K562 treated with DMSO at 1 percent for 4 hours (cell line): ENCODE measurements around the gene CACNG6. TPM values are rescaled to one million over a fixed set of nuclear protein-coding genes. Genes with fewer than 3 reads are reported as not detected.

ENCODE experiments used
- total RNA-seq: library from RNA; unstranded; fragments of 300-600 nt; gene quantifications from 2 replicates; pipeline ENCODE4 v1.2.3, GENCODE V29; 2022; ENCODE audit not compliant: insufficient read depth

Gene CACNG6, protein sequence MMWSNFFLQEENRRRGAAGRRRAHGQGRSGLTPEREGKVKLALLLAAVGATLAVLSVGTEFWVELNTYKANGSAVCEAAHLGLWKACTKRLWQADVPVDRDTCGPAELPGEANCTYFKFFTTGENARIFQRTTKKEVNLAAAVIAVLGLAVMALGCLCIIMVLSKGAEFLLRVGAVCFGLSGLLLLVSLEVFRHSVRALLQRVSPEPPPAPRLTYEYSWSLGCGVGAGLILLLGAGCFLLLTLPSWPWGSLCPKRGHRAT
- total RNA-seq = not detected in 2 replicates

DNA sequence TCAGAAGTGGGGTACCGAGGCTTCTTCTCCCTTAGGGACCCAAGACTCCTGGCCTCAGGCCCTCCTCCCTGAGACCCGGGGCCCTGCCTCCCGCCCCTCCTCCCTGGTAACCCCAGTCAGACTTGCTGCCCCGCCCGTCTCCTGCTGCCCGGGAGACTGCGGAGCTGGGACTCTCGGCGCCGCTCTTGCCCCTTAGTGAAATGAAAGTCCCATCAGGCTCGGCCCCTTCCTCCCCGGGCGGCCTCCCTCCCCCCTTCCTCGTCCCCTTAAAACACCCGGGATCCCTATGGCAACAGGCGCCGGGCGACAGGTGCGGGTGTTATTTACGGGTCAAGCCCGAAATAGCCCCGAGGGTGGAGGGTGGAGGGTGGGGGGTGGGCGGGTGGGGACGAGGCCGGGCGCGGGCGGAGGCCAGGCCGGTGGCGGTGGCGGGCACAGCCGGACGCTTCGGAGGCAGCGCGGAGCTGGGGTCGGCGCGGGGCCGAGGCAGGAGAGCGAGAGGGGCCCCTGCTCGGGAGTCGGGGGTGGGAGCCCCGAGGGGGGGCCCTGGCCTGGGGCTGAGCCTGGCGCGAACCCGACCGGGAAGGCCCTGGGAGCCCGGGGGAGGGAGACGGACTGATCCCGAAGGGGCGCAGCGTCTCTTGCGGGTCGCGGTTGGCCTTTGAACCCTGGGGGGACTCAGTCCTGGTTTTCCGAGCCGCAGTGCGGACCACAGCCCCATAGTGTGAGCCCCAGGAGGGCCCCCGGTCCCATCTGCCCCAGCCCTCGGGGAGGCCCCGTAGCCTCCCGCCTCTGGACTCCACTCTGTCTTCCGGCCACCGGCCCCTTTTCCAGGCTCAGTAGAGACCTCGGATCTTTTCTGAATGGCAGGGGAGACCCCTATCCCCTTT lies at the start of gene CACNG6:
CACNG6 (plus strand) TSS at position 414 of the 890 bp plus-strand sequence. CDS start 1,241 bp downstream, outside the sequence.

DNA sequence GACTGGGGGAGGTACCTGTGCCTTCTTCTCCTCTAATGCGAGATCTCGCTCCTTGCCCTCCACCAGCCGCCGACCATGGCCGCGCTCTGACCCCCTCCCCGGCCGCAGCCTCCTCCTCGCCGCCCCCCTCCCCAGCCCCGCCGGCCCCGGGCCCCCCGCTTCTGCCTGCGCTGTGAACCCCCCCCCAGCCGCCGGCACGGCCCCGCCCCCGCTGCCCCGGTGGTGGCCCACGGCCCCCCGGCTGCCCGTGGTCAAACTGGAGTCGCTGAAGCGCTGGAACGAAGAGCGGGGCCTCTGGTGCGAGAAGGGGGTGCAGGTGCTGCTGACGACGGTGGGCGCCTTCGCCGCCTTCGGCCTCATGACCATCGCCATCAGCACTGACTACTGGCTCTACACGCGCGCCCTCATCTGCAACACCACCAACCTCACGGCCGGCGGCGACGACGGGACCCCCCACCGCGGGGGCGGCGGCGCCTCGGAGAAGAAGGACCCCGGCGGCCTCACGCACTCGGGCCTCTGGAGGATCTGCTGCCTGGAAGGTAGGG lies 28.5 kb upstream of the CACNG6 start, which contains the start of gene CACNG8:
CACNG8 (plus strand) TSS at position 51 of the 545 bp plus-strand sequence.

Other genes starting within 250 kb of the CACNG6 start
- gene NLRP12, start 167.3 kb upstream of the CACNG6 start, total RNA-seq = not detected in 2 replicates
- gene MYADM, start 123.8 kb upstream of the CACNG6 start, total RNA-seq = 31.9 and 42.1 TPM in 2 replicates
- gene PRKCG, start 109.4 kb upstream of the CACNG6 start, total RNA-seq = not detected in 2 replicates
- not detected in 2 replicates for gene CACNG7, start 82.4 kb upstream of the CACNG6 start, total RNA-seq
- not detected in 2 replicates for gene CACNG8, start 28.7 kb upstream of the CACNG6 start, total RNA-seq
- not detected in 2 replicates for gene VSTM1, start 72.3 kb downstream of the CACNG6 start, total RNA-seq
- not detected in 2 replicates for gene TARM1, start 89.7 kb downstream of the CACNG6 start, total RNA-seq
- 2.3 and 3.6 TPM in 2 replicates for gene OSCAR, start 109.2 kb downstream of the CACNG6 start, total RNA-seq
- gene NDUFA3, start 111.2 kb downstream of the CACNG6 start, total RNA-seq = 61.7 and 117 TPM in 2 replicates
- gene TFPT, start 124.0 kb downstream of the CACNG6 start, total RNA-seq = 7.9 and 11.9 TPM in 2 replicates
- gene PRPF31, start 124.1 kb downstream of the CACNG6 start, total RNA-seq = 62.7 and 68.2 TPM in 2 replicates
- 73.8 and 80.3 TPM in 2 replicates for gene CNOT3, start 146.1 kb downstream of the CACNG6 start, total RNA-seq
- gene LENG1, start 168.1 kb downstream of the CACNG6 start, total RNA-seq = 3.8 and 4.4 TPM in 2 replicates
- 0.71 TPM in 1 of 2 replicates, not detected in the other for gene TMC4, start 181.5 kb downstream of the CACNG6 start, total RNA-seq
- 219 and 267 TPM in 2 replicates for gene MBOAT7, start 197.9 kb downstream of the CACNG6 start, total RNA-seq
- 50.4 and 59.5 TPM in 2 replicates for gene TSEN34, start 199.7 kb downstream of the CACNG6 start, total RNA-seq
- 6,479 and 6,972 TPM in 2 replicates for gene RPS9, start 209.2 kb downstream of the CACNG6 start, total RNA-seq
- not detected in 2 replicates for gene LILRB3, start 231.4 kb downstream of the CACNG6 start, total RNA-seq